Vagina (tissue), 2 donors: Measurements from ENCODE around the gene SDHAF1.

Experiments
- CTCF ChIP-seq, 3 experiments: fragments of 450-650 bp in 2 of 3; fragments of 200-600 bp in 1 of 3; sonication (generic) in 1 of 3; IDR thresholded peaks; one replicate each; pipeline ENCODE4 v1.5.1; 2017 to 2019; ENCODE audit warnings: antibody characterized with exemption in 3 of 3, mild to moderate bottlenecking in 2 of 3, moderate library complexity in 2 of 3
- POLR2A ChIP-seq, 2 donors: fragments of 450-650 bp; IDR thresholded peaks; one replicate each; pipeline ENCODE4 v1.6.1; 2017; ENCODE audit warnings: antibody characterized with exemption in 2 of 2, mild to moderate bottlenecking in 2 of 2, moderate library complexity in 2 of 2
- POLR2AphosphoS5 ChIP-seq, 2 donors: sonication (generic); formaldehyde crosslinking; IDR thresholded peaks; one replicate each; pipeline ENCODE4 v1.9.0; 2017; ENCODE audit warnings: antibody characterized with exemption in 2 of 2, mild to moderate bottlenecking in 2 of 2, low read depth in 1 of 2; ENCODE audit not compliant: insufficient read depth in 1 of 2

- peak in 1 of 3 experiments; percentile 15 for TF ChIP-seq CTCF (IDR thresholded peaks at IDR 0.05)
- TF ChIP-seq POLR2AphosphoS5 (IDR thresholded peaks at IDR 0.05; ENCODE audit: insufficient read depth in 1 of 2, low read depth in 1 of 2) = no peak
- TF ChIP-seq POLR2A (IDR thresholded peaks at IDR 0.05) = no peak
Measured at GRCh38 chr19:35959040-35959967, 35.7 kb upstream of the SDHAF1 start.
